Measurements from ENCODE around the gene ACAD8.
A peak's percentile ranks its signal among the peaks of the same experiment; 100 is the strongest.
"Not testable (repeated sequence)": the region's sequence is repeated elsewhere in the genome, so short reads cannot be mapped to it uniquely, and the experiment has no call there.

ACAD8 gene

GRCh38 chr11:134252346-134253187 is 801 bp upstream of the ACAD8 start:
- ChIA-PET CTCF (interaction anchor here (1.0 to 5.5 kb wide), 5 partner anchors 8 to 53 kb away, joined by 3 to 46 read pairs (median 5); partner anchors contain the start of gene GLB1L3), POLR2A (no interaction called here)
- no peak for DNase-seq (ENCODE audit: extremely low spot score)
- TF ChIP-seq CTCF (IDR thresholded peaks at IDR 0.05; ENCODE audit: control extremely low read depth, extremely low read depth, low read depth, missing control alignments) = no peak

DNA sequence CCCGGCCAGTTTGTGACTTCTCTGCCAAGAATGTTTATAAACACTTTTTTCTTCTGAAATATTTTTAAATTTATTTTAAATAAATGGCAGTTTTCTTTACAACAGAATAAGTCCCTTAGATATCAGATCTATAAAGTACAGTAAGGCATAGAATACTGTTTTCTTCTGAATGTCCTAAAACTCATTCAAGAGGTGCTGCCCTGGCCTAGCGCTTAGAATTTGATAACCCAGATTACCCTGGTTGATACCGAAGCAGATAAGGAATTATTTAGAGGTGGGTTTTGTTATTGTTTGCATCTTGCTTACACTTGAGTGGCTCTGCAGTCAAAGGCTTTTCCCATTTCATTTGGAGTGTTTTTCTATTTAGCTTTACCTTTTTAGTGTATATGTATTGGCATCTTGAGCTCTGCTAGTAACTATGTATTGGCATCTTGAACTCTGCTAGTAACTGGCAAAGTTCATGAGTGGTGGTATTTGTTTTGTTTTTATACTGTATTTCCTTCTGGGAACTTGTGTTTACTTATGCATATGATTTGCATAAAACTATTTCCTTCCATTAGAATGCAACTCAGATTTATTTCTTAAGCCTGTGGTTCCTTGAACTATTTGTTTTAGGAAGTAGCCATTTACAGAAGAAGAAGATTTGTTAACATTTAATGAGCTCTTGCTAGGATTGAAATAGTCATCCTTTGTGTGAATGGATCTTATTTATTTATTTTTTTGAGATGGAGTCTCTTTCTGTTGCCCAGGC is 1.2 kb downstream of the ACAD8 start:
- no peak for DNase-seq (ENCODE audit: extremely low spot score)
- ChIA-PET CTCF (interaction anchor here (1.0 to 5.5 kb wide), 7 partner anchors 9 to 46 kb away, joined by 3 to 46 read pairs (median 4); partner anchors contain the start of gene GLB1L3), POLR2A (no interaction called here)
- TF ChIP-seq CTCF (IDR thresholded peaks at IDR 0.05; ENCODE audit: control extremely low read depth, extremely low read depth, low read depth, missing control alignments) = no peak

DNA sequence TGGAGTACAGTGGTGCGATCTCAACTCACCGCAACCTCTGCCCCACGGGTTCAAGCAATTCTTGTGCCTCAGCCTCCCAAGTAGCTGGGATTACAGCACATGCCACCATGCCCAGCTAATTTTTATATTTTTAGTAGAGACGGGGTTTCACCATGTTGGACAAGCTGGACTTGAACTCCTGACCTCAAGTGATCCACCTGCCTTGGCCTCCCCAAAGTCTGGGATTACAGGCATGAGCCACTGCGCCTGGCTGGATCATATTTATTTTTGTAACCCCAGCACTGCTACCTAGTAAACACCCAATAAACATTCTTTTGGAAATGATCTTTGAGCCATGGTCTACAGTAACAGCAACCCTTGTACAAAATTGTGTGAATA is 1.8 kb downstream of the ACAD8 start:
- CTCF ChIA-PET = interaction anchor here (1.0 to 5.5 kb wide), 6 partner anchors 8 to 47 kb away, joined by 3 to 46 read pairs (median 4); no protein-coding TSS in a partner anchor
- POLR2A ChIA-PET; DNase-seq (ENCODE audit: extremely low spot score): not testable (repeated sequence)

DNA sequence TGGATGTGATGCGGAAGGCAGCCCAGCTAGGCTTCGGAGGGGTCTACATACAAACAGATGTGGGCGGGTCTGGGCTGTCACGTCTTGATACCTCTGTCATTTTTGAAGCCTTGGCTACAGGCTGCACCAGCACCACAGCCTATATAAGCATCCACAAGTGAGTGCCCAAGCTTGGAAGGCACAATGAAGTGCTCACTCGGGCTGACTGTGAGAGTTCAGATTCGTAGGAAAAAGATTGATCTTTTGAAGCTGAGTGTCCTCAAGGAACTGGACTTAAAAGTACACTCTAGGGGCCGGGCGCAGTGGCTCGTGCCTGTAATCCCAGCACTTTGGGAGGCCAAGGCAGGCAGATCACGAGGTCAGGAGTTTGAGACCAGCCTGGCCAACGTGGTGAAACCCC is 3.7 kb downstream of the ACAD8 start:
- no peak for DNase-seq (ENCODE audit: extremely low spot score)
- no peak for TF ChIP-seq CTCF (IDR thresholded peaks at IDR 0.05; ENCODE audit: control extremely low read depth, extremely low read depth, low read depth, missing control alignments)
- POLR2A ChIA-PET = no interaction called here
- CTCF ChIA-PET = interaction anchor here (1.5 to 2.6 kb wide), 2 partner anchors 13 kb away, joined by 3 to 8 read pairs; no protein-coding TSS in a partner anchor

GRCh38 chr11:134258577-134258976 is 5.2 kb downstream of the ACAD8 start:
- ChIA-PET POLR2A (no interaction called here), CTCF (interaction anchor here (1.1 to 2.6 kb wide), 2 partner anchors 14 to 23 kb away, joined by 3 to 8 read pairs; no protein-coding TSS in a partner anchor)
- TF ChIP-seq CTCF (IDR thresholded peaks at IDR 0.05; ENCODE audit: control extremely low read depth, extremely low read depth, low read depth, missing control alignments) = no peak
- DNase-seq (ENCODE audit: extremely low spot score) = no peak

- ChIA-PET POLR2A (no interaction called here), CTCF (interaction anchor here (0.8 to 7.7 kb wide), 3 partner anchors 8 to 23 kb away, joined by 3 to 99 read pairs (median 46); partner anchors contain the start of genes ACAD8, GLB1L3 and THYN1)
- no peak for TF ChIP-seq CTCF (IDR thresholded peaks at IDR 0.05; ENCODE audit: control extremely low read depth, extremely low read depth, low read depth, missing control alignments)
- DNase-seq (ENCODE audit: extremely low spot score) = peak; percentile 32
These were observed 7.1 kb downstream of the ACAD8 start for GRCh38 chr11:134260503-134260902.
